Panc1 (cell line): ENCODE results near the gene GON4L.

Experiments used
- CTCF ChIP-seq: fragments of 450-650 bp; IDR thresholded peaks from 2 replicates; pipeline ENCODE4 v1.5.1; 2017; ENCODE audit warnings: mild to moderate bottlenecking
- POLR2AphosphoS5 ChIP-seq: IDR thresholded peaks from 2 replicates; pipeline ENCODE4 v1.6.1; 2012; ENCODE audit warnings: mild to moderate bottlenecking, low read depth, low read length, moderate library complexity
- TCF7L2 ChIP-seq: IDR thresholded peaks from 2 replicates; pipeline ENCODE4 v1.6.1; 2011; ENCODE audit warnings: mild to moderate bottlenecking, low read depth, low read length, inconsistent platforms
- TF ChIP-seq, protein P1 (sequence below), 2 experiments: IDR thresholded peaks; 2 replicates each; pipeline ENCODE4 v1.6.1; 2011 to 2012; ENCODE audit warnings: low read depth in 2 of 2, control low read depth in 1 of 2, low read length in 1 of 2, mild to moderate bottlenecking in 1 of 2, moderate library complexity in 1 of 2; ENCODE audit not compliant: insufficient read depth in 1 of 2

DNA sequence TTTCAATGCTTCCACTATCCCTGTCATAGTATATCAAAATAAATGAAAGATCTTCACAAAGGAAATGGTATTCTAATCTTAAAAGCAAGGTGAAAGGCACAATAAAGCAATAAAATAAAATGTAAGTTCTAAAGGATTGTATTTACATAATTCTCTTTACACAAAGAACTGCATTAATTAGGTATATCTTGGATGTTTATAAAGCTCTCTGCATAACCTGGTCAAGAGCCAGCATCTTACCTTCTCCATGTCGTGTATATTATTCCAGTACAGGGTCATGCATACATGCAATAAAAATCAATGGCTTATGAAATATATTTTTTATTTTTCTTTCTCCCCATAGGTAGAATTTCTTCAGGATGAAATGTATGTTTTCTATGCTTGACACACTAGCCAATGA, 63.8 kb downstream of the GON4L start:
- TF ChIP-seq CTCF (no peak), TCF7L2 (no peak), POLR2AphosphoS5 (no peak)
- TF ChIP-seq, protein P1, sequence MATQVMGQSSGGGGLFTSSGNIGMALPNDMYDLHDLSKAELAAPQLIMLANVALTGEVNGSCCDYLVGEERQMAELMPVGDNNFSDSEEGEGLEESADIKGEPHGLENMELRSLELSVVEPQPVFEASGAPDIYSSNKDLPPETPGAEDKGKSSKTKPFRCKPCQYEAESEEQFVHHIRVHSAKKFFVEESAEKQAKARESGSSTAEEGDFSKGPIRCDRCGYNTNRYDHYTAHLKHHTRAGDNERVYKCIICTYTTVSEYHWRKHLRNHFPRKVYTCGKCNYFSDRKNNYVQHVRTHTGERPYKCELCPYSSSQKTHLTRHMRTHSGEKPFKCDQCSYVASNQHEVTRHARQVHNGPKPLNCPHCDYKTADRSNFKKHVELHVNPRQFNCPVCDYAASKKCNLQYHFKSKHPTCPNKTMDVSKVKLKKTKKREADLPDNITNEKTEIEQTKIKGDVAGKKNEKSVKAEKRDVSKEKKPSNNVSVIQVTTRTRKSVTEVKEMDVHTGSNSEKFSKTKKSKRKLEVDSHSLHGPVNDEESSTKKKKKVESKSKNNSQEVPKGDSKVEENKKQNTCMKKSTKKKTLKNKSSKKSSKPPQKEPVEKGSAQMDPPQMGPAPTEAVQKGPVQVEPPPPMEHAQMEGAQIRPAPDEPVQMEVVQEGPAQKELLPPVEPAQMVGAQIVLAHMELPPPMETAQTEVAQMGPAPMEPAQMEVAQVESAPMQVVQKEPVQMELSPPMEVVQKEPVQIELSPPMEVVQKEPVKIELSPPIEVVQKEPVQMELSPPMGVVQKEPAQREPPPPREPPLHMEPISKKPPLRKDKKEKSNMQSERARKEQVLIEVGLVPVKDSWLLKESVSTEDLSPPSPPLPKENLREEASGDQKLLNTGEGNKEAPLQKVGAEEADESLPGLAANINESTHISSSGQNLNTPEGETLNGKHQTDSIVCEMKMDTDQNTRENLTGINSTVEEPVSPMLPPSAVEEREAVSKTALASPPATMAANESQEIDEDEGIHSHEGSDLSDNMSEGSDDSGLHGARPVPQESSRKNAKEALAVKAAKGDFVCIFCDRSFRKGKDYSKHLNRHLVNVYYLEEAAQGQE (IDR thresholded peaks at IDR 0.05; ENCODE audit: insufficient read depth in 1 of 2, low read depth in 2 of 2, low read length in 1 of 2), result no peak
